Measurements from ENCODE around the gene RBP3.

GRCh38 chr10:47356708-47357107, 8.5 kb downstream of the RBP3 start:
- TF ChIP-seq CTCF (IDR thresholded peaks at IDR 0.05) (no peak), EZH2phosphoT487 (IDR thresholded peaks at IDR 0.05) (no peak)
